PC-9 (cell line): ENCODE measurements around the gene KRT8. TPM values are rescaled to one million over a fixed set of nuclear protein-coding genes. Genes with fewer than 3 reads are reported as not detected.

Experiments used
- BruUV-seq: library from RNA; stranded (reverse); fragments of 400-500 nt; replicated peaks from 2 replicates; lab custom pipeline; 2021; lab: Mats Ljungman, UMichigan
- CTCF ChIA-PET: fragments of 300-600 bp; sonication (Branson Sonifier 250); formaldehyde crosslinking; loops from one replicate; lab custom pipeline; 2022; ENCODE audit warnings: antibody characterized with exemption; lab: Charles Lee
- POLR2A ChIA-PET: fragments of 300-600 bp; sonication (Branson Sonifier 250); formaldehyde crosslinking; loops from one replicate; lab custom pipeline; 2022; ENCODE audit warnings: antibody characterized with exemption; ENCODE audit not compliant: unreplicated experiment; lab: Charles Lee
- DNase-seq, 2 experiments: peaks; one replicate each; pipeline versions ENCODE4 v3.0.0 to v3.0.0-alpha.2; 2015 to 2022; ENCODE audit warnings: mixed read lengths in 1 of 2
- H2AFZ ChIP-seq: fragments of 200-600 bp; sonication (generic); 2 replicates; pipeline ENCODE4 v1.8.1; 2017; ENCODE audit warnings: antibody characterized with exemption
- H3F3A ChIP-seq: fragments of 200-600 bp; sonication (generic); 2 replicates; pipeline ENCODE4 v1.8.1; 2017; ENCODE audit warnings: antibody characterized with exemption, mild to moderate bottlenecking, low read depth; ENCODE audit not compliant: insufficient read depth
- H3K27ac ChIP-seq: fragments of 200-600 bp; sonication (generic); 2 replicates; pipeline ENCODE4 v1.6.1; 2016; ENCODE audit warnings: mixed run types
- H3K27me3 ChIP-seq: fragments of 200-600 bp; sonication (generic); 2 replicates; pipeline ENCODE4 v1.6.1; 2016; ENCODE audit warnings: low read depth, mixed run types; ENCODE audit not compliant: insufficient read depth
- H3K36me3 ChIP-seq: fragments of 200-600 bp; sonication (generic); 2 replicates; pipeline ENCODE4 v1.6.1; 2016; ENCODE audit warnings: low read depth, mixed run types
- H3K4me1 ChIP-seq: fragments of 200-600 bp; sonication (generic); replicated peaks from 2 replicates; pipeline ENCODE4 v1.6.1; 2016; ENCODE audit warnings: mixed run types; ENCODE audit not compliant: insufficient read depth
- H3K4me2 ChIP-seq: fragments of 200-600 bp; sonication (generic); 2 replicates; pipeline ENCODE4 v1.6.1; 2017; ENCODE audit warnings: mixed run types
- H3K4me3 ChIP-seq: fragments of 200-600 bp; sonication (generic); 2 replicates; pipeline ENCODE4 v1.6.1; 2016; ENCODE audit warnings: mixed run types
- H3K79me2 ChIP-seq: fragments of 200-600 bp; sonication (generic); 2 replicates; pipeline ENCODE4 v1.6.1; 2017; ENCODE audit warnings: low read depth, mixed run types
- H3K9me2 ChIP-seq: fragments of 200-600 bp; sonication (generic); 2 replicates; pipeline ENCODE4 v1.8.1; 2017; ENCODE audit warnings: mild to moderate bottlenecking; ENCODE audit not compliant: insufficient read depth
- H3K9me3 ChIP-seq: fragments of 200-600 bp; sonication (generic); 2 replicates; pipeline ENCODE4 v1.8.1; 2016; ENCODE audit warnings: low read depth; ENCODE audit not compliant: insufficient read depth
- H4K20me1 ChIP-seq: fragments of 200-600 bp; sonication (generic); 2 replicates; pipeline ENCODE4 v1.8.1; 2017; ENCODE audit not compliant: insufficient read depth
- CTCF ChIP-seq: fragments of 200-600 bp; sonication (generic); conservative IDR thresholded peaks from 2 replicates; pipeline ENCODE4 v1.6.1; 2017; ENCODE audit warnings: mixed run types, antibody characterized with exemption, mild to moderate bottlenecking, moderate library complexity
- EZH2 ChIP-seq: fragments of 200-600 bp; sonication (generic); IDR thresholded peaks from 2 replicates; pipeline ENCODE4 v1.8.0; 2017; ENCODE audit warnings: antibody characterized with exemption, low read depth
- intact Hi-C: fragments of 100-400 bp; cut with micrococcal nuclease; formaldehyde crosslinking; loops from one replicate; pipeline ENCODE4 v1.10.0; 2022; ENCODE audit not compliant: unreplicated experiment
- total RNA-seq: library from RNA; stranded (reverse); gene quantifications from 2 replicates; pipeline ENCODE4 v1.2.3, GENCODE V29; 2021

The KRT8 gene
- total RNA-seq, 1 experiment from 2014 or later: 2,962 TPM

- H3F3A ChIP-seq: peaks cover 16% of the 10 kb centered on the region
- BruUV-seq: no TSS peak
- no peaks in the 10 kb centered on the region for H3K9me2 ChIP-seq
- TF ChIP-seq EZH2: no peak
- no peak for TF ChIP-seq CTCF
- H3K4me2 ChIP-seq: no peak overlapping the region
- peaks cover 27% of the 10 kb centered on the region for H3K4me1 ChIP-seq
- H3K79me2 ChIP-seq: no peaks in the 10 kb centered on the region
- H3K4me3 ChIP-seq: no peak overlapping the region
- no peaks in the 10 kb centered on the region for H3K36me3 ChIP-seq
- H3K9me3 ChIP-seq: 0 out of 2 replicates have a peak, but pooled peaks cover 3% of the 10 kb centered on the region
- H4K20me1 ChIP-seq: no peaks in the 10 kb centered on the region
- ChIA-PET POLR2A (interaction anchor here (0.7 kb wide), 1 partner anchor 355 kb away, joined by 4 read pairs; no protein-coding TSS in a partner anchor), CTCF (interaction anchor here (0.6 kb wide), 2 partner anchors 186 to 728 kb away, joined by 3 to 11 read pairs; no protein-coding TSS in a partner anchor)
- no peaks in the 10 kb centered on the region for H3K27me3 ChIP-seq
- no peak overlapping the region for H3K27ac ChIP-seq
- intact Hi-C loops: no loop called here
- no peak for DNase-seq
- no peak overlapping the region for H2AFZ ChIP-seq
Observed at GRCh38 chr12:52851787-52852186, 53.1 kb downstream of the KRT8 start.

GRCh38 chr12:52850681-52851080 is 54.2 kb downstream of the KRT8 start:
- Histone ChIP-seq H3K4me1 (peaks cover 34% of the 10 kb centered on the region), H3K36me3 (no peaks in the 10 kb centered on the region), H3K79me2 (no peaks in the 10 kb centered on the region), H3K27me3 (no peaks in the 10 kb centered on the region), H4K20me1 (no peaks in the 10 kb centered on the region), H3F3A (peaks cover 18% of the 10 kb centered on the region), H3K4me2 (no peak overlapping the region), H3K27ac (no peak overlapping the region), H3K4me3 (no peak overlapping the region), H3K9me2 (no peaks in the 10 kb centered on the region), H3K9me3 (0 out of 2 replicates have a peak, but pooled peaks cover 3% of the 10 kb centered on the region), H2AFZ (no peak overlapping the region)
- BruUV-seq: no TSS peak
- ChIA-PET POLR2A (no interaction called here), CTCF (no interaction called here)
- TF ChIP-seq EZH2 (no peak), CTCF (no peak)
- intact Hi-C loops: no loop called here
- DNase-seq: no peak

- ChIA-PET CTCF (no interaction called here), POLR2A (interaction anchor here (0.7 kb wide), 1 partner anchor 78 kb away, joined by 3 read pairs; no protein-coding TSS in a partner anchor)
- Histone ChIP-seq H3K79me2 (no peaks in the 10 kb centered on the region), H3K36me3 (no peaks in the 10 kb centered on the region), H2AFZ (no peak overlapping the region), H3K4me2 (no peak overlapping the region), H3K27ac (no peak overlapping the region), H4K20me1 (no peaks in the 10 kb centered on the region), H3K4me1 (peaks cover 34% of the 10 kb centered on the region), H3K4me3 (no peak overlapping the region), H3K27me3 (no peaks in the 10 kb centered on the region), H3F3A (peaks cover 22% of the 10 kb centered on the region), H3K9me3 (no peaks in the 10 kb centered on the region; the same call in 1 of the 2 replicates), H3K9me2 (no peaks in the 10 kb centered on the region)
- intact Hi-C loops: no loop called here
- BruUV-seq: no TSS peak
- TF ChIP-seq EZH2 (no peak), CTCF (no peak)
- DNase-seq: no peak
Observed at GRCh38 chr12:52849511-52849910, 55.4 kb downstream of the KRT8 start.
